Pons (tissue), 1 donor: Measurements from ENCODE around the gene ZNF280A.

ENCODE experiments used
- DNase-seq: peaks from one replicate; pipeline ENCODE4 v3.0.0-alpha.2; 2016; ENCODE audit warnings: low spot score

Gene ZNF280A, protein sequence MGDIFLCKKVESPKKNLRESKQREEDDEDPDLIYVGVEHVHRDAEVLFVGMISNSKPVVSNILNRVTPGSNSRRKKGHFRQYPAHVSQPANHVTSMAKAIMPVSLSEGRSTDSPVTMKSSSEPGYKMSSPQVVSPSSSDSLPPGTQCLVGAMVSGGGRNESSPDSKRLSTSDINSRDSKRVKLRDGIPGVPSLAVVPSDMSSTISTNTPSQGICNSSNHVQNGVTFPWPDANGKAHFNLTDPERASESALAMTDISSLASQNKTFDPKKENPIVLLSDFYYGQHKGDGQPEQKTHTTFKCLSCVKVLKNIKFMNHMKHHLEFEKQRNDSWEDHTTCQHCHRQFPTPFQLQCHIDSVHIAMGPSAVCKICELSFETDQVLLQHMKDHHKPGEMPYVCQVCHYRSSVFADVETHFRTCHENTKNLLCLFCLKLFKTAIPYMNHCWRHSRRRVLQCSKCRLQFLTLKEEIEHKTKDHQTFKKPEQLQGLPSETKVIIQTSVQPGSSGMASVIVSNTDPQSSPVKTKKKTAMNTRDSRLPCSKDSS

DNA sequence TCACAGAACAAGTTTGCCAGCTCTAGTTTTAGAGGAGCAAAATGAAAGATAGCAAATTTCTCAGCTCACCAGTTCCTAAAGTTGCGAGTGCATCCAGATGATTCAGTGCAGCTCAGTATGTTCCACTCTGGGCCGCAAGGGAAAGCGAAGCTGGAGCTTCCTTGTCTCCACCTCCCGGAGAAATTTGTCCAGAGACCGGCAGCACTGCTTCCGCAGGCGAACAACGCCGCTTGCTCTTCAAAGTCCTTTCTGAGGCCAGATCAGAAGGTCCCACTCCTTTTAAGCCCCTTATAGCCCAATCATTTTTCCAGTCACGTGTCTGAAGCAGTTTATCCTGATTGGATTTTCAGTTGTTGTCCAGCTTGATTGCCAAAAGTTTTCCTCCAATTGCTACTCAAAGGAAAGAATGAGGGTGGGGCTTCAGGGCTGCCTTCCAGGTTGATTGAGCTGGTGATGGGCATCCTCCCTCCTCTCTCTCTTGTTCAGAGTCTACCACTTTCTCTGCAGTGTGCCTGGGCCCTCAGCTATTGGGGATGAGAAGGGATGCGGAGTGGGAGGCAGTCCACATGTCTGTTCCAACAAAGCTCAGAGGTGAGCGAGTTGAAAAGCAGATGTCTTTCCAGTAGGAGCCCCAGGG is at the start of gene ZNF280A:
Gene ZNF280A (minus strand): TSS at position 251 of the 637 bp plus-strand sequence. CDS start 4,640 bp downstream, outside the sequence.
- no peak for DNase-seq

DNA sequence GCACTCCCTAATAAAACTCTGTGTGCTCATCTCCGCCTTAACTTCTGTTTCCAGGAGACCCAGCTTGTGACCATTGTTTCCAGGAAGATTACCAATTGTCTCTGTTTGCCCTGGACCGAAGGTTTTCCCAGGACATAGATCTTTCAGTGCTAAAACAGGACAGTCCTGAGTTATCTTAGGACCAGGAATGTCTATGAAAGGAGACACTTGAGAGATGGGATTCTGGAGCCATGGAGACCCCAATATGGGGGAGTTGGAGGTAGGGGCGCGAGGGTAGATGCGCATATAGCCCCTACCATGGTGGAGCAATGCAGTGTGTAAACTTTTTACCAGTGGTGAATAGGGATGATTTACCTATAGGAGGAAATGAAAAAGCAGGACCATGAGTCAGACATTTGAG is 49.1 kb upstream of the ZNF280A start:
- DNase-seq, result no peak

DNA sequence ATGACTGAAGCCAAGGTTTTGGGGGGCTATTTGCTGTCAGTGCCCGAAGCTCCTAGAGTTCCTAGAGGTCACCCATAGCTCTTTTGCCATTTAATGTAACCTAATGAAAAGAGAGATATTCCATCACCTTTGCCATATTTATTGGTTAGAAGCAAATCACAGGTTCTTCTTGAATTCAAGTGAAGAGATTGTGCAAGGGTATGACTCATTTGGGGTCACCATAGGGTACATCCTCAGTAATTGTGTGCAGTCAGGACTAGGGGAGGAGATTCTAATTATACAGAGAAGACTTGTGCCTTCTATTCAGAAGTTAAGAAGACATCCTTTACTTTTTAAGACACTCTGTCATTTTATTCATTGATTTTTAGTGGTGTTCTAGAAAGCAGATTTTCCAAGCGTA is 45.9 kb upstream of the ZNF280A start:
- DNase-seq, result no peak

DNA sequence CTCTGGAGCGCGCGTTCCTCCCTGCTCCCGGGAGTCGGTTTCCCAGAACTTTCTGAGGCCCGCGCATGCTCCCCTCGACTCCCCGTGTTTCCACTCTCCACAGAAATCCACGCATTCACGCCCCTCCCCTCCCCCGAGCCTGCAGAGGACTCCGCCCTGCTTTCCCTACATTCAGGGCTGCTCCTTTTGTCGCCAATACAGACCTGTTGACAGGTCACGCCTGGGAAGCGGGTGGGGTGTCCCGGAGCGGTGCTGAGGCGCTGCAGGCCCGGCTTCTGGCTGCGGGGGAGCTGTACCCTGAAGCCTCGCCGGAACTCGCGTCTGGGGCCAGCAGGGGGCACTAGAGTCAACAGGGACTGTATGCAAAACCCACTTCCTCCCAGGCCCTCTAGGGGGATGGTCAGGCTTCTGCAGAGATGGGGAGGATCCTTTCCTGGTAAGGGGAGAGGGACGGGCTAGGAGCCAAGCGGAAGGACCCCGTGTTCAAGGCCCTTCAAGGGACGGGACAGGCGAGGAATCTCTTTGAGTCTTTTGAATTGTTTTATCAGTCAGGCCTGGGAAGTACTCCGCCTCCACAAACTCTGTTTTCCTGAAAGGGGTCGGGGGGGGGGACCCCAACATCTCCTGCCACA is 39.0 kb upstream of the ZNF280A start, which contains the start of gene PRAME:
Gene PRAME (minus strand): TSS at position 294 of the 632 bp plus-strand sequence. CDS start 2,433 bp downstream, outside the sequence.
- peak; percentile 22 for DNase-seq

DNA sequence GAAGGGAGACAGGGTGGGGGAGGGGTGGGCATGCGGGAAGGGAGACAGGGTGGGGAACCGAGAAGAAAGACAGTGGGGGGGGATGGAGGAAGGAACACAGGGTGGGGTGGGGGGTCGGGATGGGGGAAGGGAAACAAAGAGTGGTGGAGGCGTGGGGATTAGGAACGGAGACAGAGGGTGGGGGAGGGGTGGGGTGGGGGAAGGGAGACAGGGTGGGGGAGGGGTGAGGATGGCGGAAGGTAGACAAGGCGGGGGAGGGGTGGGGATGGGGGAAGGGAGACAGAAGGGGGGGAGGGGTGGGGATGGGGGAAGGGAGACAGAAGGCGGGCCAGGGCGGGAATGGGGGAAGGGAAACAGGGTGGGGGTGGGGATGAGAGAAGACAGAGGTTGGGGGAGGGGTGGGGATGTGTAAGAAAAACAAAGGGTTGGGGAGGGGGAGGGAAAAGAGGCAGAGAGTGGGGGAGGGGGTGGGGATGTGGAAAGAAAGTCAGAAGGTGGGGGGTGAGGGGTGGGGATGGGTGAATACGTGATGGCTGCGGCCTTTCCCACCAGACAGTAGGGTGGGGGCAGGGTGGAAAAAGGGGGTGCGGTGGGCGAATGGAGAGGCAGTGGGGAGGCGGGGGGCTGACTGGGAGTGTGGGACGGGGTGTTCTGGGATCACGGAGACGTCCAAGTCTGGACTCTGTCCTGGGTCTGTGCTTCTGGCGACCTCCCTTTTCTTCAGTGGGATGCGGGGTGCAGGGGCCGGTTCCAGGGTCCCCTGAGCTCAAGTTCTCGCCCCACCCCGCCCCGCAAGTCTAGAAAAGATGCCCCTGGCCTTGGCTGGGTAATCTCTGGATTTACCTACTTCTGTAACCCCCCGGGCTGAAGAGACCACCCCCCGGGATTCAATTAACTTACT is 38.3 kb upstream of the ZNF280A start:
- DNase-seq, result no peak

DNA sequence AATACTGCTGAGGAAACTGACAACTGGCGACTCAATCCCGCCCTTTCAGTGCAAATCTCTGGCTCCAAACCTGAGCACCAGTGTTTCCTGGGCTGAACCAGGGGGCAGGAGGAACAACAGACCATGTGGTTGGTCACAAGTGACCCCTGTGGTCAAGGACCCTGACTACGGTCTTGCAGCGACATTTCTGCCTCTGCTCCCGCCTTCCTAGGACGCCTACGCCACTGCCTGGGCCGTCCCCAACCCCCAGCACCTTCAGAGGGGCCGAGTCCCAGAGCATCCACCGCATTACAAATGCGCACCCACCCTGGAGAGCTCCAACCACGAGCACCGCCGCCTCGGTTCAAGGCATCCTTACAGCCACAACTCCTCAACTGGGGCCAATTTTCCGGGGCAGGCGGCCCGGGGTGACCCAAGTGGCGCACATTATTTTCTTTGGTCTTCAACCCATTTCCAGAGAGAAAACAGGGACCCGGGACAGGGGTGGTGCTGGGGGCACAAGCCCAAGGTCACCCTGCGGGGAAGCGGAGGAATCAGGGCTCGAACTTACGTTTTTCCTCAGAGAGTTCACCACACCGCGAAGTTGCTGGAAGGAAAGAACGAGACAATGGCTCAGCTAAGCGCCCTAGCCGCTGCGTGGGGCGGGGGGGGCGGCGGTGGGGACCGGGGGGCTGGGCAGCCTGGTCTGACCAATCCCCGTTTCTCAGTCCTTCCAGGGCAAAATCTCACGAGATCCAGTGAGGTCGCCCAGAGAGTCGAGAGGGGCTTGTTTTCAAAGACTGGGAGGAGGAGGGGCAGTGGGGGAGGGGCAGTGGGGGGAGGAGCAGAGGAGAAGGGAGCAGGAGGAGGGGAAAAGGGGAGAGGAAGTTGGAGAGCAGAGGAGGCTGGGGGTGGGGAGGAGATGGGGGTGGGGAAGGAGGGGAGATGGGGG is 37.2 kb upstream of the ZNF280A start:
- no peak for DNase-seq

DNA sequence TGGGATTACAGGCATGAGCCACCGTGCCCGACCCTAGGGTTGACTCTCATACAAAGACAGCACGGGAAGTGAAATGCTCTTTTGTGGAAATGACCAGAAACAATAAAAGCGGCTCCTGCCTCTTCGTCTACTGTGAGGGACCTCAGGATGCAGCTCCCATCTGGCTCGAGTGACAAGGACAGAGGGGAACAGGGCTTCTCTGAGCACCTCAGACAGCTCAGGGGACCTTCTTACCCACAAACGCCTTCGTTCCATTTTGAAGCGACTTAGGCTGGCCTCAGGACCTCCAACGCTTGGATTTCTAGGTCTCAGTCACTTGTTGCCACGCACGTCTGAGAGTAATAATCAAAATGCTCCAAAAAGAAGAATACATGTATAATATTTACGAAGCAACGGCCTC is 36.5 kb upstream of the ZNF280A start:
- DNase-seq, result no peak

DNA sequence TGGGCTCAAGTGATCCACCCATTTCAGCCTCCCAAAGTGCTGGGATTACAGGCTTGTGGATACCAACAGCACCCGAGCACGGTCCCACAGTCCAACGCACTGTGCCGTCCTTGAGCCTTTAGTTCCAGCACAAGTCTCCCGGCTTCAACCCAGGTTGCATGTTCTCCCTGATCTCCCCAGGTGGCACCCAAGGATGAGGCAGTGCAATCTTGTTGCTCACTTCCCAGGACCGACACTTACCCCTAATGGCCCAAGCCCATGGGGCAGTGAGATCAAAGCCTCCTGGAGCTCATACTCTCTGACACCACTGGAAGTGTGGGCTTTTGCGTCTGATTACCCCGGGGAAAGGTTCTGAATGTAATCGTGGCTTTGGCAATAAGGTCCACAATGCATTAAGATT is 35.5 kb upstream of the ZNF280A start:
- no peak for DNase-seq

DNA sequence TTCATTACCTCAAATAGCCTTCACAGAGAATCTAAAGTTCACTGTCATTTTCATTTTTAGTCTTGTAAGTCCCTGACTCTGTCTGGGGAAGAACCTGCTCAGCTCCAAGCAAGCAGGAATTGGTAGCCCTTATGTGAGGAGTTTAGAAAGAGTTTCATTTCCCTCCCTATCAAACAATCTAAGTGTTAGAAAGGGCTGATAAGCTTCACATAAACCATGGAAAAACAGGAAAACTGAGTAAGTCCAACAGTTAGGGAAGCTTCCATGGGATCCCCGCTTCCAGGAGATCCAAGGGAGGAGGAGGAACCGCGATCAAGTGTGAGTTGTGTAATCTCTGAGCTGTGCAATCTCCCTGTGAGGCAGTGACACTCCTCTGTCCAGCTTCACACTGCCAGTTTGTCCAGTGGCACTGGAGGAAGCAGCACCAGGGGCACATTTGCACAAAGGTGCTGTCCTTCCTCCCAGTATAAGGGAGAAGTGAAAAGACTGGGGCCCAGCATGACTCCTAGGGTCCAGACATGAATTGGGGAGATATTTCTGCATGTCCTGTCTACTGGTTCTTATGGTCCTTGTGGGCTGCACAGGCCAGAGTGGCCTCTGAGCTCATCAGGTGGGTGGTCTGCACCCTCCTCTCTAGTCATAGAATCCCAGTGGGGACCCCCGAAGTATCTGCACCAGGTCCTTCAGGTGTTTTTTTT is 34.7 kb upstream of the ZNF280A start:
- no peak for DNase-seq

DNA sequence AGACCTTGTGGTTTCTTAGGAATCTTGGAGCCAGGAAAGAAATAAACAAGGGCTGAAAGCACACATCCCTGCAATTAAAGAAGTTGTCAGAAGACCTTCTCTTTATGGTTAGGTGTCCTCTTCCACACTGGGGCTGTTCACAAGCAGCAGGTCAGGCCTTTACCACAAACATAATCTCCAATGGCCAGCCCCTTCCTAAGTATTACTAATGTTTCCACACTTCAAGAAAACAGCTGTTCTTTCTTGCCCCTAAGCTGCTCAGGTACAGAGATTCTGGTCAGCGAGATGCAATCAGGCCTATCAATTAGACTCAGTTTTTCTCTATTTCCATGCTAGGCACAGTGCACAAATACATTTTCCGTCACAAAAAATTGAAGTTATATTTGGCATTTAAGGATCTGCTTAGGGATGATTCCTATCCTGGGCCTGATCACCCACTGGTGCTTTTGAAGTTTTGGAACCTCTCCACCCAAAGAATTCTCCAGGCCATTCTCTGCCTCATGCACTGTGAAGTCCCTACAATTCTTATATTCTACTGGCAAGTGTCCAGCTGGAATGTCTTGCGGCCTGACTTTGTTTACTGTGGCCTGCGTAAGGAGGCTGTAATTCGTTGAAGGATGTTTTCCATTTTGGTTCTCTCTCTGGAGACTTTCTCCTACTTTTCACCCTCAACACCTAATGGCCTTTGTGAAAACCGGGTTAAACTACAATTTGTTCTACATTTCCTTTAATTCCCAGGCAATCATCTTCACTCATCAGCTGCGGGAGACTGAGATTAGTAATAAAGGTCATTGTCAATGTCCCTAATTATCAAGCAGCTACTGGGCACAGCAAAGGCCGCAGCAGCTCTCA is 33.9 kb upstream of the ZNF280A start:
- DNase-seq, result no peak

DNA sequence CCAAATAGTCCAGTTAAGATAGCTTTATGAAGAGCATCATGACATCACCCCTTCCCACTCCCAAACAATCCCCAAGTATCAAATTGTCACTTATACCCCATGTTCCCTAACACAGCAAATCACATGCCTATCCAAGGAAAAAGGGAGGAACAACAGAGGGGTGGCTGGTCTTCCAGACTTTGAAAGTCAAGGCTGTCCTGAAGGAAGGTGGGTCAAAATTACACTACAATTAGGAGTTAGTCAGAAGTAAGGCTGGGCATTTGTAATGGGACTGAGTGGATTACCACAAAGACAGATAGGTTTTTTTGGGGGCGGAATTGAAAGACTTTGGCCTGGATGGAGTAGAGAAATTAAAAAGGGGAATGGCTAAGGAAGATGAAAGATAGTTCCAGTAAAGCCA is 33.1 kb upstream of the ZNF280A start:
- no peak for DNase-seq

DNA sequence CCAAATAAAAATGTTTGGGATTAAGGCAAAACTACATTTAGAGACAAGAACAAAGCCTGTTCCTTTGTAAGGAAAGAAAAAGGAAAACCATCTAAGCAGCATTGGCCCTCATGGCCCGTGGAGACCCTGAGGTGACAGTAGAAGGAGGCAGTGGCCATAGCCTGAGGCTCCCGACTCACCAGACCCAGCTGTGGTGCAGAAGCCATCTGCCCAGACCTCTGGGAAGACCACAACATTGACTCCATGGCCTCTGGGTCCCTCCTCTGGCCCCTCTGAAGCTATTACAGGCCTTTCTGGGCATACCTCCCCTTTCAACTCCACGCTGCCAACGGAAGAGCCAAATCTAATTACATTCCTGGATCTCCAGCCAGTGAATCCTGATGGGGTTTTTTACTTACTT is 32.6 kb upstream of the ZNF280A start:
- DNase-seq, result no peak

DNA sequence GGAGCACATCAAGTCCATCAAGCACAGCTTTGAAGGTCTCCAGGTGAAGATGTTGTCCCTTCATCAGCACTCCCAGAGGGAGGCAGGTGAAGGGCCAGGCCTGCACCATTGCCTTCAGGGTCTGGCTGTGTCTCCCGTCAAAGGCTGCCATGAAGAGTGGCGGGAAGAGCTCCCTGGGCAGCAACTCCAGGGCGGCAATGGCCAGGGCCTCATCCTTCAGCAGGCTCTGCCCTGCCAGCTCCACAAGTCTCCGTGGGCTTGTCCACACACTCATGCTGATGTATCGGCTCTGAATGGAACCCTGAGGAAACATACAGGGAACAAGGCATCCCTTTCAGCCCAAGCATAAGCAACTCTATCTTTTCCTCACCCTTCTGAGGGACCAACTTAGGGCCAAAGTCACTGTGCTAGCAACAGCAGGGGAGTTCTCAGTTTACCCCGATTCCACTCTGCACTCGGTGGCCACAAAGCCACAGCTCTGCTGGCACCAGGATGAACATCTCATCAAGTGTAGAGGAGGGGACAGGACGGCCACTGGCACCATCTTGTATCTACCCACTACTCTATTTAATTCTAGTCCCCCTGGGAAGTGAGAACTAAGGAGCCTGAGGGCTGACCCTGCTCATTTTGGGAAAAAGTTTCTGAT is 30.8 kb upstream of the ZNF280A start:
- no peak for DNase-seq

DNA sequence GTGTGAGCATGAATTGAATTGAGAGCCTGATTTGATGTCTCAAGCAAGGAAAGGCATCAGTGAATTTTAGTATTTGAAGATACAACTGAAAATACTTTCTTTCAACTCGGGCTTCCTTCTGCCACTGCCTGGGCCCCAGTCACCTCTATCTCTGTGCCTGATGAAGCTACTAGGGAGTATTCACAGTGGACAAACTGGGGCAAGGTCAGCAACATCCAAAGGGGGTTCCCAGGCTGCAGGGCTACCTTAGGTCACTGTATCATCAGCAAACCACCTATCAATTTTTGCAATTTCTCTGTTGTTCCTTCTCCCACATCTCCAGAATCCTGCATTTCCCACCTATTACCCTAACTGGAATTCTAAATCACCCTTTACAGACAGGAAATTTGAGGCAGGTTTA is 28.8 kb upstream of the ZNF280A start:
- no peak for DNase-seq

DNA sequence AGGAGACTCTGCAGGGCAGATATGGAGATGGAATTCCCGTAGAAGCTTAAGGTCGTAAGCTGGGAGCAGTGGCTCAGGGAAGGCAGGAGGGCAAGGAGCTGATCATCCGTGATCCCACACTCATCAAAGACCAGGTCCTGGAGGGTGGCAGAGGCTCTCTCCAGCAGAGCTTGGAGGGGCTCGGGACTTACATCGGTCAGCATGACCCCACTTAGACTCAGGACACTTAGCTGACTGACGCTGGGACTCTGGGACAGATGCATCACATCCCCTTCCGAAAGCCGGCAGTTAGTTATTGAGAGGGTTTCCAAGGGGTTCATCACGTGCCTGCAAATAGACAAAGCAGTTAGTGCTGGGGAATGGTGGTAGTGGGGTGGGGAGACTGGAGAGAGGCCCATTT is 28.2 kb upstream of the ZNF280A start:
- no peak for DNase-seq

DNA sequence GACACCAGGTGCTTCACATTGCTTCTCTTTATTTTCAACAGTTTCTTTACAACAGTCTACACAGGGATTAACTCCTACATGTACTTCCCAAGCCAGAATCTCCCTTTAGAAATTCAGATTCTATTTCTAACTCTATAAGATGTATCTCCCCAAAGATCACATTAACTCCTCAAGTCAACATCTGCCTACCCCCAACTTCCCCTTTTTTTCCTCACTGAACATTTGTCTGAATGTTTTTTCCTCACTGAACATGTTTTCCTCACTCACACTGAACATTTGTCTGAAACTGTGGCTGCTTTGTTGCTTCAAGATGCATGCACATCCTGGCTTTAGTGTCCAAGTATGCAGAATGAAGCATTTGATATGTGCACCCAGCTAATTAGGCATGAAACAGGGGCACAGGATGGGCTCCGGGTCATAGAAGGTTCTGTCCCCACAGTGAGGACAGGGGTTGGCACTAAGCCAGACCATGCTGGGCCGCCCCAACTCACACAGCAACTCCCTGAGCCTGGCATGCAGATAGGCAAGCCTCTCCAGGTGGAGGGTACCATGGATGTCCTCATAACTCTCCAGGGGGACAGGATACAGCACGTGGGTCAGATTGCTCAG is 27.7 kb upstream of the ZNF280A start:
- DNase-seq, result peak; percentile 24

DNA sequence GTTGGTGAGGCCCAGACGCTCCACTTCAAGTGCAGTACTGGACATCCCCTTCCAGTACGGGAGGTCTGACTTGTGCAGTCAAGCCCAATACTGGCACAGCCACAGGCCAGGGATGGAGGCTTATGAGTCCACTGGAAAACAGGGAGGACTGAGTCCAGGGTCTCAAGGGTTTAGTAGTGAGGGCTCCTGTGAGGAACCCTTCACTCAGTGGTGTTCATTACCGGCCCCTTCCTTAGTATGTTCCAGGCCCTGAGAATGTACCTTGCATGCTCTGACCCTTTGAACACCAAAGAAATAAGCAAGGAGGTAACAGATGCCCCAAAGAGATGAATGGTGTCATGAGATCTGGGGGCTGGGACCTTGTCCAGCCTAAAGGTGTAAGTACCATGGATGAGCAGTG is 27.2 kb upstream of the ZNF280A start:
- DNase-seq, result no peak

DNA sequence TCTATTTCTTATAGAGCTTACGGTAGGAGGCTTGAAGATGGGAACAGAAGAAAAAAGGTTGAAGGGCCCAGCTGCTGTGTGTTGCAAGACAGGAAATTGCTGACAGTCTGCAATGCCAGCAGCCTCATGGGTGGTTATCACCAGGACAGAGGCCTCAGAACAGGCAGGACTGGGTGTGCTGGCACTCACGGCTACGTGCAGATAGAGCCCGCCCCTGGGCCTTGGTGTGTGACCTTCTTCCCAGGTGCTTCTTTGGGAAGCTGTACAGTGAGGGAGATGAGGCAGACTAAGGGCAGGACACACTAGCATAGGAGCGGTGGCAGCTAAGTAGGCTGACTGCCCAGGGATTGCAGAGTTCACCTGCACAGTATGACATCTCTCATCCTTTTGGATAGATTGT is 26.4 kb upstream of the ZNF280A start:
- DNase-seq, result peak; percentile 34
